Hematopoietic multipotent progenitor cell treated with erythropoietin and hydrocortisone succinate and interleukin-3 and kit ligand, for 15 days (in vitro differentiated cells): ENCODE data around the gene OR52H1.

Source experiments
- DNase-seq: peaks from one replicate; pipeline ENCODE4 v3.0.0-alpha.2; 2015; ENCODE audit warnings: low spot score

Gene OR52H1

DNA sequence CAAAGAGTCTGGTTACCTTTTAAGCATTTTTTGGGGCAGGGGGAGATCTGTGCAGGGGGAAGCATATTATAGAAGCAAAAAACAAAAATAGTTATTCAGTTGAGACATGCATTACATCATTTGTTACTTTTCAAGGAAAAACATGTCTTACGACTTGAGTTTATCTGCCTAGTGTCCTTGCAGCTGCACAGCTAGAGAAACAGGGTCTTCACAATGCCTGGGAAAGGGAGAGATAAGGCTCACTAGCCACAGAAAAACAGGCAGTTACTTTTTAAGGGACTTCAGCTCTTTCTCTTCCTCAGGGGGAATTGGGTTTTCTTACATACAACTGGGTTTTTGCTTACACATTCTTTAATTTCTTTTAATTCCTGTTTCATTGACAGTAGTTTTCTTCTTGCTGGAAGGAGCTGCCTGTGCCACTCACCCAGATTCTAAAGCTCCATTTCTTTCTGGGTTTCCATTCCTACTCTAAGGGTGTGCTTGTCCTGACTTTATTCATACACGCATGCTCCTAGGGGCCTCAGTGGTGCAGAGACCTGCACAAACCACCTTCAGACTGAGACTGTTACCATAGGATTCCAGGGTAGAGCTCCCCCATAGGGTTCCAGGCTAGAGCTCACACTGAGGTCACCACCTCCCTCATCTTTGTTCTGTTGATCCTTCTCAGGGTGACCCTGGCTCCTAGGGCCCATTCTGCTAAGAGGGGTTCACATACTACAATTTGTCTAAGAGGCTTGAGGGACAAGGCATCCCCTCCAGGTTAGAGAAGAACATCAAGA lies 17.1 kb downstream of the OR52H1 start:
- no peak for DNase-seq

GRCh38 chr11:5528495-5528894 lies 19.8 kb downstream of the OR52H1 start:
- DNase-seq = no peak

DNA sequence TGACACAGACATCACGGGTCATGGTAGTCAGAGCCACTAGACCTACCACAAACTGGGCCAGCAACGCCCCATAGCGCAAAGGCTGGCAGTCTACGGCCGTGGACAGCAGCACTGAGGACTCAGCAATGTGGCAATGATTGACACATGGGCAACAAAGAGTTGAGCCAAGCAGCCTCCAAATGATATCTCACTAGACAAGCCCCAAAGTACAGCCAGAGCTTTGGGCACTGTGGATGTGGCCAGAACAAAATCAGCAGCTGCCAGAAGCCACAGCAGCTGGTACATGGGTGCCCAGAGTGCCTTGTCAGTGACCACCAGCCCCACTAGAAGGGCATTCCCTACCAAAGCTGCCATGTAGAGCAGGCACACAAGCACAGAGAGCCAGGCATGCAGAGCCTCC lies 20.6 kb downstream of the OR52H1 start:
- no peak for DNase-seq

DNA sequence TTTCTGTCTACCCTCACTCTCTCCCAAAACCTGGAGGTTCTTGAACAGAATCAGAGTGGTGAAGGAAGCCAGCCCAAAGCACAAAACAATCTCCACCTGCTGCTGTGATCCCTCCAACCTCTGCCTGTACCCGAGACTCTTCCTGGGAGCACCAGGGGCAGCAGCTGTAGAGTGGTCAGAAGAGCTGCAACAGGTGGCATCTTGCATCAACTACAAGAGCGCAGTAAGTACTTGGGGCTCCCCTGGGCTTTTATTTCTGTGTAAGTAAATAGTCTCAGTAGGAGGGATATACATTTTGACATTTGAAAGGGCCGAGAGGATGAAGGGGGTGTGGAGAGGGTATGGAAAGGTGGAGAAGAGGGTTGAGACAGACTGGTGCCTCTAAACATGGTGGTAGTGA lies 23.6 kb downstream of the OR52H1 start:
- DNase-seq = no peak

DNA sequence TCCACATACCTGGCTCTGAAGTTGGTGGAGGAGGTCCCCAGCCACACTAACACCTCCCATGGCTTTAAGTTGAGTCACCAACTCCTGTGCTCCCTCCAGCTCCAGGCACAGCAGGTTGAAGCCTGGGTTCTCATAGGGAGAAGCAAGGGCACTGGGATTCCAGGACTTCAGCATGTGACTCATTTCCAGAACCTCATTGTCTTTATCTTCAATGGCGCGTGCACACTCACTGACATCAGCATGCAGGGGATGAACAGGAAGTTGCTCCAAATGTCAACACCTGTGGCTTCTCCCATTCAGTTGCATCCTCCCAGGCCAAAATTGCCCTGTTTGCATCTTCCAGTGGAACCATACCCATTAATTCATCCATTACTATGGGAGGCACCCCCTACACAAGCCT lies 26.0 kb downstream of the OR52H1 start:
- DNase-seq = no peak

- no peak for DNase-seq
These were observed 26.8 kb downstream of the OR52H1 start for GRCh38 chr11:5521540-5521939.

GRCh38 chr11:5516599-5516998 lies 31.7 kb downstream of the OR52H1 start, which contains the start of gene UBQLNL:
TSS of gene UBQLNL (minus strand) at chr11:5516699. CDS start at chr11:5516441, 258 bp downstream.
- no peak for DNase-seq

- DNase-seq = no peak
These were observed 33.5 kb downstream of the OR52H1 start for GRCh38 chr11:5514841-5515240.

- DNase-seq = no peak
These were observed 38.5 kb downstream of the OR52H1 start, which contains the start of gene UBQLN3 for GRCh38 chr11:5509803-5510202. TSS of gene UBQLN3 (minus strand) at chr11:5509957. CDS start at chr11:5509558, 399 bp downstream.

DNA sequence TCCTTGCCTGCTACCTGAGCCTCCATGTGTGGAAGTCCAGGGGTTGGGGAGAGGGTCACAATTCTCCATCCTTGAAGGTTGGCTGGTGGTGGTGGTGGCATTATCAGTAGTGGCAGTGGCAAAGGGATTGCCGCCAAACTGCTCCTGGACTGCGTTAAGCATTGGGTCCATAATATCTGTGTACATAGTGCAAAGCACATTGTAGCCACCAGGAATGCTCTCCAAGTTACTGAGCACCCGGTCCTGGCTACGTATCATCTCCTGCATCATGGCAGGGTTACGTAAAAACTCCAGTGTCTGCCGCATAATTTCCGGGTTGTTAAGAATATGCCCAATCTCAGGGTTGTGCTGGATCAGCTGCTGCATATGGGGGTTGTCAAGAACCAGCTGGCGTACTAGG lies 39.7 kb downstream of the OR52H1 start:
- DNase-seq = no peak

DNA sequence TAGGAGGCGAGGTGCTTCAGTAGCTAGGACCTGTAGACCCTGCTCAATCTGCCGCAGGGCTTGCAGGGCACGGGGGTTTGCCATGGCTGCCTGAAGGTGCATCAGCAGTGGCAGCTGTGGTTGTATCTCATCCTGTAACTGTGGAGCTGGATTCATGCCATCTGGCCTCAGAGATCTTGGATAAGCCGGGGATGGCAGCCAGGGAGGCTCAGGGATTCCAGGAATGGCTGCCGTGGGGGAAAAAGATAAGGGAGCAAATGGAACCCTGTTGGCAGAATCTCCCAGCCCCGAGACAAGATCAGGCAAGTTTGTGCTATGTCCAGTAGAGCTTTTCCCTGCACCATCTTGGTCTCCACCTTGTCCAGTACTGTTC lies 40.4 kb downstream of the OR52H1 start:
- no peak for DNase-seq

- DNase-seq = no peak
These were observed 41.0 kb downstream of the OR52H1 start for GRCh38 chr11:5507177-5507932.

DNA sequence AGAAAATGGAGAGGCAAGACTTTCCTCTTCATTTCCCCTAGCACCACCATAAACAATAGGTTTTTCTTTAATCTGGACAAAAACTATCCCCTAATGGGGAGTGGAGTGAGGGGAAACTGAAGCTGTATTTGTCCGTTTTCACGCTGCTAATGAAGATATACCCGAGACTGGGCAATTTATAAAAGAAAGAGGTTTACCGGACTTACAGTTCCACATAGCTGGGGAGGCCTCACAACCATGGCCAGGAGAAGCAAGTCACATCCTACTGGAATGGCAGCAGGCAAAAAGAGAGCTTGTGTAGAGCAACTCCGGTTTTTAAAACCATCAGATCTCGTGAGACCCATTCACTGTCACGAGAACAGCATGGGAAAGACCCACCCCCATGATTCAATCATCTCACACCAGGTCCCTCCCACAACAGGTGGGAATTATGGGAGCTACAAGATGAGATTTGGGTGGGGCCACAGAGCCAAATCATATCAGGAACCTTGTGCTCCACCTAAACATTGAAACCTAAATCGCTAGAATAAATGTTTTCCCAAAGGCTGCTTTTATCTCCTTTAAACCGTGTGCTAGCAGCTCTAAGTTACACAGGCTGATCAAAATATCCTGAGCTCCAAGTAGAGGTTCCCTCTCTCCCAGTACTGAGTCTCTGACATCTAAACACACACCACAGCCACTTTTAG lies 42.8 kb downstream of the OR52H1 start:
- no peak for DNase-seq

DNA sequence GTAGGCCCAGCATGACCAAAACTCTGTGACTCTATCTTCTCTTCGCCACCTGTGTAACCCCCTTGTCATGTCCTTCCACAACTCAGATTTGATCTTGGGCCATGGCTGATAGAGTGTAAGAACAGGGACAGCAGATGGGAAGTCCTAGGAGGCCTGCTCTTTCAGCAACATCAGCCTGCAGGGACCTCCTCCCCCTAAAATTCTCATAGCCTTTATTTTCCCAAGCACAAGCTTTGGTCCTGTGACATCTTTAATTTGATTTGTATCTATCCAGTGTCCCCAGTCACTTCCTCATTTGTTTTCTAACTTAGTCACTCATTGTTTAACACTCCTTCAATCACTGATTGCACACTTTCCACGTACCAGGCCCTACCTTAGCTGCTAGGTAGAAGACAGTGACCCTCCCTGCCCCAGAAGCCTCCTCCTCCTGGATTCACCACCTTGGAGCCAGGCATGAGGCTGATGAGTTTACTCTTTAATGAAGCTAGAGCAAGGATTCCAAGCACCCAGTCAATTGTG lies 43.9 kb downstream of the OR52H1 start:
- DNase-seq = no peak

DNA sequence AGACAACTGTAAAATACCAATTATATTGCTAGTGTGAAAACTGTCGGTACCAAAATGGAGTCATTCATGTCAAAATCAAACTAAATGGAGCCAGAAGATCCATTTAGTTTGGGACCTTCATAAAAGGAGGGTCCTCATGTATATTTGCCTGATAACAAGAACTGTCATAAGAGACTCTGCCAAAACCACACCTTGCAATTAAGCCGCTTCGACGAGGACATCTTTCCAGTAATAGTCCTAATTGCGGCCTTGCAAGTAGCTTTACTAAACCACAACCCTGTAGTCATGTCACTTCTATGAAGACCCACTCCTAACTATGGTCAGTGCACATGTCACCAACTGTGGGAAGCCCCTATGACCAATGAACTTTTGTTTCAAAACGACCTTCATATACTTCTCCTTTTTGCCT lies 47.9 kb downstream of the OR52H1 start:
- DNase-seq = no peak

DNA sequence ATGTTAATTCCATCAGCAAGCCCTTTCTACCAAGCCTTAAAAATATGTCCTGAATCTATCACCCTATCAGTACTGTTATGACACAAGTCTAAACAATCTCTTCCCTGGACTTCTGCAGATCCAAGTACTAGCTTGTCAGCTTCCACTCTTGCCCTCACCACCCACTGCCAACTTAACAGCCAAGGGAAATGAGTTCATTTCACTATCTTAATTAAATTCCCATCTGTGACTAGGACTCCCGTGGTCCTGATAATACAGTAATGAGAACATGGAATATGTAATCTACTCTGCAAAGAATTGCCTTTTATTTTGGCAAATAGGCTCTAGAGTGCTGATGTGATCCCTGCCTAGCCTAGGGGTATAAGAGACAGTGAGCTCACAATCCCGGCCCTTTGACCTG lies 48.7 kb downstream of the OR52H1 start:
- DNase-seq = no peak
